PC-3 (cell line): Measurements from ENCODE around the gene CACTIN. TPM values are rescaled to one million over a fixed set of nuclear protein-coding genes. Genes with fewer than 3 reads are reported as not detected.

Experiments
- ATAC-seq: fragments of 200-7000 bp; cut with Tn5 transposase; 2 replicates; pipeline ENCODE4 v1.9.1; 2020; ENCODE audit warnings: mild to moderate bottlenecking, moderate library complexity
- BruUV-seq: library from RNA; stranded (reverse); fragments of 400-500 nt; replicated peaks from 2 replicates; lab custom pipeline; 2021; lab: Mats Ljungman, UMichigan
- CTCF ChIA-PET: fragments of 300-600 bp; sonication (Branson Sonifier 250); formaldehyde crosslinking; loops from one replicate; lab custom pipeline; 2022; ENCODE audit warnings: antibody characterized with exemption; lab: Charles Lee
- POLR2A ChIA-PET: fragments of 300-600 bp; sonication (Branson Sonifier 250); formaldehyde crosslinking; loops from one replicate; lab custom pipeline; 2022; ENCODE audit warnings: antibody characterized with exemption; ENCODE audit not compliant: unreplicated experiment; lab: Charles Lee
- DNase-seq: peaks from one replicate; pipeline ENCODE4 v3.0.0-alpha.2; 2015
- H2AFZ ChIP-seq: fragments of 300-600 bp; sonication (generic); 2 replicates; pipeline ENCODE4 v1.6.0; 2016; ENCODE audit warnings: antibody characterized with exemption, low read length
- H3F3A ChIP-seq: fragments of 300-600 bp; sonication (generic); one replicate; pipeline ENCODE4 v1.6.0; 2017; ENCODE audit warnings: antibody characterized with exemption, low read length, control low read depth, mild to moderate bottlenecking; ENCODE audit not compliant: unreplicated experiment
- H3K27ac ChIP-seq: fragments of 300-600 bp; sonication (generic); 2 replicates; pipeline ENCODE4 v1.5.1; 2016; ENCODE audit warnings: mild to moderate bottlenecking, low read length
- H3K27me3 ChIP-seq: fragments of 300-600 bp; sonication (generic); 2 replicates; pipeline ENCODE4 v1.6.1; 2016; ENCODE audit warnings: low read length, mixed read lengths
- H3K36me3 ChIP-seq: fragments of 300-600 bp; sonication (generic); 2 replicates; pipeline ENCODE4 v1.6.1; 2016; ENCODE audit warnings: low read depth, mixed run types, low read length, mixed read lengths
- H3K4me1 ChIP-seq: fragments of 300-600 bp; sonication (generic); 2 replicates; pipeline ENCODE4 v1.5.1; 2016; ENCODE audit warnings: low read length; ENCODE audit not compliant: insufficient read depth
- H3K4me2 ChIP-seq: fragments of 300-600 bp; sonication (generic); 2 replicates; pipeline ENCODE4 v1.6.0; 2016; ENCODE audit warnings: low read length
- H3K4me3 ChIP-seq: fragments of 300-600 bp; sonication (generic); 2 replicates; pipeline ENCODE4 v1.5.1; 2016; ENCODE audit warnings: mild to moderate bottlenecking, low read length, mixed read lengths
- H3K79me2 ChIP-seq: fragments of 300-600 bp; sonication (generic); 2 replicates; pipeline ENCODE4 v1.6.1; 2017; ENCODE audit warnings: low read length, mixed read lengths
- H3K9ac ChIP-seq: fragments of 300-600 bp; sonication (generic); 2 replicates; pipeline ENCODE4 v1.6.0; 2016; ENCODE audit warnings: mild to moderate bottlenecking, low read length
- H3K9me2 ChIP-seq: fragments of 300-600 bp; sonication (generic); replicated peaks from 2 replicates; pipeline ENCODE4 v1.6.1; 2016; ENCODE audit warnings: mixed run types, low read length, mixed read lengths
- H3K9me3 ChIP-seq: fragments of 300-600 bp; sonication (generic); 2 replicates; pipeline ENCODE4 v1.6.1; 2016; ENCODE audit warnings: low read length, mixed read lengths
- H4K20me1 ChIP-seq: fragments of 300-600 bp; sonication (generic); 2 replicates; pipeline ENCODE4 v1.6.1; 2016; ENCODE audit warnings: low read length, mixed read lengths
- EZH2 ChIP-seq: fragments of 300-600 bp; sonication (generic); IDR thresholded peaks from one replicate; pipeline ENCODE4 v1.6.1; 2017; ENCODE audit warnings: antibody characterized with exemption, mild to moderate bottlenecking, low read length; ENCODE audit not compliant: unreplicated experiment
- EZH2phosphoT487 ChIP-seq: fragments of 300-600 bp; sonication (generic); IDR thresholded peaks from 2 replicates; pipeline ENCODE4 v1.6.1; 2018; ENCODE audit warnings: mild to moderate bottlenecking, antibody characterized with exemption, low read length, borderline replicate concordance
- intact Hi-C: fragments of 100-400 bp; cut with micrococcal nuclease; formaldehyde crosslinking; loops from 2 replicates; pipeline ENCODE4 v1.9.0; 2023
- total RNA-seq: library from RNA; depleted of rRNA; stranded (reverse); fragments of >200 nt; gene quantifications from 2 replicates; pipeline ENCODE4 v1.2.3, GENCODE V29; 2014
- TF ChIP-seq, protein P1 (sequence below): fragments of 300-600 bp; sonication (generic); conservative IDR thresholded peaks from 2 replicates; pipeline ENCODE4 v1.5.1; 2017; ENCODE audit warnings: antibody characterized with exemption, low read depth, mild to moderate bottlenecking, low read length

CACTIN gene
- total RNA-seq, 1 experiment from 2014 or later = 47.8 TPM

DNA sequence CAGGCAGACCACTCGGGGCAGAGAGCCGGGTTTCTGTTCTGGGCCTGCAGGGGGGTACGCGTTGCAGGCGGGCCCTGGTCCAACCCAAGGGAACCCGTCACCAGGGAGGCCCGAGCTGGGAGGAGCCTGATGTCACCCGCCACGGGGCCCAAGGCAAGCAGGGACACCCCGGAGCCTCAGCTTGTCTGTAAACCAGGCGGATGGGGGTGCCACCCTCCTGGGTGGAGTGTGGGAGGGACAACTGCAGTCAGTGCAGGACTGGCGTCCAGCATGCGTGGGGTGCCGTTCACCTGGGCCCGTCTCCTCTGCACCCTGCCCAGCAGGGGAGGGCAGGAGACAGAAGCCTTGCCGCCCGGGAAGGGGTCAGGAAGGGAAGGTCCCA, 7.0 kb downstream of the CACTIN start:
- no peak overlapping the region for H2AFZ ChIP-seq
- no peak overlapping the region for H3K4me2 ChIP-seq
- H3K9me2 ChIP-seq = no peaks in the 10 kb centered on the region
- H3K9ac ChIP-seq = no peak overlapping the region
- TF ChIP-seq EZH2phosphoT487 (no peak), EZH2 (no peak)
- TF ChIP-seq, protein P1, sequence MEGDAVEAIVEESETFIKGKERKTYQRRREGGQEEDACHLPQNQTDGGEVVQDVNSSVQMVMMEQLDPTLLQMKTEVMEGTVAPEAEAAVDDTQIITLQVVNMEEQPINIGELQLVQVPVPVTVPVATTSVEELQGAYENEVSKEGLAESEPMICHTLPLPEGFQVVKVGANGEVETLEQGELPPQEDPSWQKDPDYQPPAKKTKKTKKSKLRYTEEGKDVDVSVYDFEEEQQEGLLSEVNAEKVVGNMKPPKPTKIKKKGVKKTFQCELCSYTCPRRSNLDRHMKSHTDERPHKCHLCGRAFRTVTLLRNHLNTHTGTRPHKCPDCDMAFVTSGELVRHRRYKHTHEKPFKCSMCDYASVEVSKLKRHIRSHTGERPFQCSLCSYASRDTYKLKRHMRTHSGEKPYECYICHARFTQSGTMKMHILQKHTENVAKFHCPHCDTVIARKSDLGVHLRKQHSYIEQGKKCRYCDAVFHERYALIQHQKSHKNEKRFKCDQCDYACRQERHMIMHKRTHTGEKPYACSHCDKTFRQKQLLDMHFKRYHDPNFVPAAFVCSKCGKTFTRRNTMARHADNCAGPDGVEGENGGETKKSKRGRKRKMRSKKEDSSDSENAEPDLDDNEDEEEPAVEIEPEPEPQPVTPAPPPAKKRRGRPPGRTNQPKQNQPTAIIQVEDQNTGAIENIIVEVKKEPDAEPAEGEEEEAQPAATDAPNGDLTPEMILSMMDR = no peak
- no peak for DNase-seq
- no peaks in the 10 kb centered on the region for H3K9me3 ChIP-seq
- no peak for ATAC-seq
- peaks cover 9% of the 10 kb centered on the region for H3K79me2 ChIP-seq
- ChIA-PET CTCF (no interaction called here), POLR2A (no interaction called here)
- intact Hi-C loops = no loop called here
- no peaks in the 10 kb centered on the region for H4K20me1 ChIP-seq
- H3K27ac ChIP-seq = no peak overlapping the region
- no peaks in the 10 kb centered on the region for H3K27me3 ChIP-seq
- no TSS peak for BruUV-seq
- no peak overlapping the region for H3K4me3 ChIP-seq
- no peaks in the 10 kb centered on the region; the same call in 1 of the 2 replicates for H3K36me3 ChIP-seq
- no peaks in the 10 kb centered on the region for H3F3A ChIP-seq
- no peaks in the 10 kb centered on the region for H3K4me1 ChIP-seq

DNA sequence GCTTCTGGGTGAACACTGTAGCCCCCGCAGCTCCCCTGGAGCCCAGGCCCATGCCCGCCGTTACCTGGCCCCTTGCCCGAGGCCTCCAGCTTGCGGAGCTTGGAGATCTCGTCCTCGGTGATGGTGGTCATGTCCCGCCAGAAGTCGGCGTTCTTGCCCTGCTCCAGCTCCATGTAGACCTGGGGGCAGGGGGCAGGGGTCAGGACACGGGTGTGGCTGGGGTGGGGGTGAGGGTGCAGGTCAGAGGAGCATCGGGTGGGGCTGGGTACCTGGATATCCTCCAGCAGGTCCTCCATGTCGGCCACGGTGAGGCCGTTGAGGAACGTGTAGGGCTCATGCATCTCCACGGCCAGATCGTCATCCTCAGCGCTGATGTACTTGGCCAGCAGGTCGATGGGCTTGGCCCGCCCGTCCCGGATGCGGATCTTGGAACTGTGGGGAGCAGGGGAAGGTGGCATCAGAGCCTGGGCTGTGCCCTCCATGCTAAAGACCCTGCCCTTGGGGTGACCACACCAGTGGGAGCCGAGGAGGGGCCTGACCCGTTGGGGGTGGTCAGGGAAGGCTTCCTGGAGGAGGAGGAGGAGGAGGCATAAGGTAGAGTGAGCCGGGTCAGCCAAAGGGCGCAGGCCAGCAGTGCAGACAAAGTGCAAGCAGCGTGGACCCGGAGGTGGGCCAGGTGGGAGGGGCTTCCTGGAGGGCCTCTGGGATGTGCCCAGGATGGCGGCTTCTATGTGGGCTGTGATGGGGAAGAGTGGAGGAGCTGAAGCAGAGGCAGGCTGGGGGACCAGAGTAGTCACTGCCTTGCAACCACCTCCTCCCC, 7.6 kb downstream of the CACTIN start:
- DNase-seq (no peak), ATAC-seq (no peak)
- Histone ChIP-seq H3K4me2 (no peak overlapping the region), H3K79me2 (peaks cover 3% of the 10 kb centered on the region; the same call in 1 of the 2 replicates), H3K9ac (no peak overlapping the region), H3K9me2 (no peaks in the 10 kb centered on the region), H3K4me3 (no peak overlapping the region), H3K4me1 (no peaks in the 10 kb centered on the region), H3K27me3 (no peaks in the 10 kb centered on the region), H3K36me3 (no peaks in the 10 kb centered on the region; the same call in 1 of the 2 replicates), H4K20me1 (no peaks in the 10 kb centered on the region), H3F3A (no peaks in the 10 kb centered on the region), H3K27ac (no peak overlapping the region), H2AFZ (no peak overlapping the region), H3K9me3 (no peaks in the 10 kb centered on the region)
- POLR2A ChIA-PET = no interaction called here
- TF ChIP-seq, protein P1 = 0 out of 2 replicates have a peak, but pooled peaks have one; percentile 13
- no peak for TF ChIP-seq EZH2phosphoT487
- intact Hi-C loops = no loop called here
- CTCF ChIA-PET = no interaction called here
- no TSS peak for BruUV-seq
